WI38 (cell line): ENCODE data around the gene NEK8.
A peak's percentile ranks its signal among the peaks of the same experiment; 100 is the strongest.

Experiments
- H3K4me3 ChIP-seq: 2 replicates; pipeline ENCODE4 v1.5.1; 2011; ENCODE audit warnings: low read depth, mild to moderate bottlenecking, control low read depth, low read length
- TF ChIP-seq, protein P1 (sequence below): IDR thresholded peaks from 2 replicates; pipeline ENCODE4 v1.5.1; 2012; ENCODE audit warnings: low read depth, mild to moderate bottlenecking, control low read depth, low read length

NEK8 gene

DNA sequence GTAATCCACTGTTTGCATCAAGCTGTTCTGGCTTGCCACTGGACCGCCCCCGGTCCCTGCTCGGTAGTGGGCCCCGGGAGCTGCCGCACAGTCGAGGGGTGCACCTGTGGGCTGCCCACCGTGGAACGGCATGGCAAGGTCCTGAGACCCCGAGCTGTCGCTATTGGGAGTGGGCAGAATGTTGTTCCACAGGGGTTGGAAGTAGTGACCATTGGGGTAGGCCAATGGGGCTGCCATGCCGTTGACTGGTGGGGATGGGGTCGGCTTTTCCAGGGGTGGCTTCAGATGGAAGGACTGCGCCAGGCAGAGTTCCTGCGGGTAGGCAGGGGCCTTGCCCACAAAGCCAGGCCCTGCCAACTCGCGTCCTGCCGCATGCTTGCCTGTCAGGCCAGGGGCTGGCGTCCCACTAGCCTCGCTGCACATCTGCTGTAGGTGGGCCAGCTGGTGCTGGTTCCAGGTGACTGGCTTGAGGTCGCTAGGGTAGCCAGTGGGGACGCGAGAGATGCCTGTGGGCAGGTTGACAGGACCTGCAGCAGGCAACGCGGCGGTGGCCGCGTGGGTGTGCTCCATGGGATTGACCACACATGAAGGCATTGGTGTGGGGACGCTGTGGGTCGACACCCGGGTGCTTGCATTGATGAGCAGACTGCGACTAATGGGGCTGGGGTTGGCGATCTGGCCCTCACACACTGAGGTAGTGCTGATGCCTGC, 30.0 kb downstream of the NEK8 start:
- H3K4me3 ChIP-seq: no peak overlapping the region
- TF ChIP-seq, protein P1, sequence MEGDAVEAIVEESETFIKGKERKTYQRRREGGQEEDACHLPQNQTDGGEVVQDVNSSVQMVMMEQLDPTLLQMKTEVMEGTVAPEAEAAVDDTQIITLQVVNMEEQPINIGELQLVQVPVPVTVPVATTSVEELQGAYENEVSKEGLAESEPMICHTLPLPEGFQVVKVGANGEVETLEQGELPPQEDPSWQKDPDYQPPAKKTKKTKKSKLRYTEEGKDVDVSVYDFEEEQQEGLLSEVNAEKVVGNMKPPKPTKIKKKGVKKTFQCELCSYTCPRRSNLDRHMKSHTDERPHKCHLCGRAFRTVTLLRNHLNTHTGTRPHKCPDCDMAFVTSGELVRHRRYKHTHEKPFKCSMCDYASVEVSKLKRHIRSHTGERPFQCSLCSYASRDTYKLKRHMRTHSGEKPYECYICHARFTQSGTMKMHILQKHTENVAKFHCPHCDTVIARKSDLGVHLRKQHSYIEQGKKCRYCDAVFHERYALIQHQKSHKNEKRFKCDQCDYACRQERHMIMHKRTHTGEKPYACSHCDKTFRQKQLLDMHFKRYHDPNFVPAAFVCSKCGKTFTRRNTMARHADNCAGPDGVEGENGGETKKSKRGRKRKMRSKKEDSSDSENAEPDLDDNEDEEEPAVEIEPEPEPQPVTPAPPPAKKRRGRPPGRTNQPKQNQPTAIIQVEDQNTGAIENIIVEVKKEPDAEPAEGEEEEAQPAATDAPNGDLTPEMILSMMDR: no peak

DNA sequence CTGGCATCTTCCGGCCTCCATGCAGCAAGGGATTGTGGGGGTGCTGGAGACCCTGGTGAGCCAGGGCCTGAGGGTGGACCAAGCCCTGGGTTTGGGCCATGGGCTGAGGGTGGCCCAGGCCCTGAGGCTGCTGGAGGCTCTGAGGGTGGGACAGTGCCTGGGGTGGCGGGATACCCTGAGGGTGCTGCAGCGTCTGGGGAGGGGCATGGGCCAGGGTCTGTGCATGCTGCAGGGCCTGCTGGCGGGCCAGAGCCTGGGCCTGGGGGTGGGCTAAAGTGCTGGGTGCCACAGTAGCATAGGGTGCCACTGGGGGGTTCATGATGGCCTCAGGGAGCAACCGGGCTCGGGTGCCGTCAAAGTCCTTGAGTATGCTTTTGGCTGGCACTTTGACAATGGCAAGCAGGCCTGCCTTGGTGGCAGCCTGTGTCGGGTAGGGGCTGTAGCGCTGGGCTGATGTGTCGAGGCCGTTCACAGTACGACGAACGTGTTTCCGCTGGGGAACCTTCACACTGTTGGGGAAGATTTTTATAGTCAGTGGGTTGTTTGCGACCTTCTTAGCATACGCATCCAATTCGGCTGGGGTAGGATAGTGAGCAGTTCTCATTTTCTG, 30.8 kb downstream of the NEK8 start:
- TF ChIP-seq, protein P1: no peak
- H3K4me3 ChIP-seq: no peak overlapping the region

DNA sequence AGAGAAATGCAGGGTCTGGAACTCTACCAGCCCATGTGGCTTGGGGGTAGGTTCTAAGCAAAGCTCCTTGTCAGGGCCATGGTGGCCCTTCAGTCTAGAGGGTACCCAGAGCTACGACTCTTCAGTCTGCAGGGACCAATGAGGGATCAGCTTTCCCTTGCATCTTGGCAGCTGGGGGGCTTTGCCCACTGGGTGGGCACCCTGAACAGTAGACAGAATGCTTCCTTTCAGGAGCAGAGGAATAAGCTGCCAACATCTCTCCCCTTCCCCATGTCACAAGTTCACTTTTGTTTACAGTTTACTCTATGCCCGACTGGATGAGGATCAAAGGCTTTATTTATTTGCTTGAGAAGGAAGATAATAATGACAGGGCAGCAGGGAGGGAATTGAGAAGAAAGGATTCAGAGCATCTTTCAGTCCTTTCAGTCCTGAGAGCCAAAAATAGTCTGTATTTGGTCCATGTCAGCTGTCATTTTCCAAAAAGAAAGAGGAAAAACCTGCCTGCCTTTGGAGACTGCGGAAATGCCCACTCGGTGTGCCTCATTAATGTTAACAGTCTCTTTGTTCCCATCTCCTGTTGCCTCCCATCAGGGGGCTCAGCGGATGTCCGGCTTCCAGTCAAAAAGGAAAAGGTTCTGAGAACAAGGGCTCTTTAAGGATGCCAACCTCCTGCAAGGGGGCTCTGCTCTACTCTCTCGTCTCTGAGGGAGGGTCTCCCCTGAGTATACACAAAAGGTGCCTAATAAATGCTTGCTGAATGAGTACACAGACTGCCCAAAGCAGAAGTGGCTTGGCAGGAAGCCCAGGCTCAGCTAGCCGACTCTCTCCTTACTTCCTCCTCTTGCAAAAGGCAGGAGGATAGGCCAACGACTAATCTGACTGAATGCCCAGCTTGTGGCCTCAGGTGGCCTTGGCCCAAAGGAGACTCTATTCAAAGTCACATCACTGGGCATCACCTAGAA, 32.3 kb downstream of the NEK8 start:
- TF ChIP-seq, protein P1: no peak
- no peak overlapping the region for H3K4me3 ChIP-seq

DNA sequence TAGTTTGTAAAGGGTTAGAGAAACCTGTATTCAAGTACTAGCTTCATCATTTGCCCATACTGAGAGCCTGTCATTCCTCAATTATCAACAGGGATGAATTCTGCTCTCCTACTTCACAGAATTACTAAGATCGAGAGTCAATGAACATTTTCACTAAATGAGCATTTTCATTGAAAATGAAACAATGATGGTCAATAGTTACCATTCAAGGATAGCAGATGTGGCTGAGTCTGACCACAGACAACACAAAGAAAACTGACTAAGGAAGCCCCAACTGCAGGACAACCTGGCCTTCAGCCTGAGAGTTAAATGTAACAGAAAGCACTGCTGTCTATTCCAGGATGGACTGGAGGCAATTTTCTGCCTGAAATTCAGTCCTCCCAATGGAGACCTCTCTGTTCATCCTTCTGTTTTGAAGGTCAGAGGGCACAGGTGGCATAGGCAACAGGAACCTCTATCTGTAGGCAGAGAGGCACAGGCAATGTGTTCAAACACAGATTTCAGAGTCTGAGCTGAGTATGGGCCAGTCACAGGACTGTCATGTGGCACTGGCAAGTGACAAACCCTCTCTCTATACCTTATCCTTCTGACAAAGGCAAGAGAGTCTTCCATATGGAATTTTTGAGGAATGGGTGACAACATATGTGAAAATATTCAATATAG, 34.7 kb downstream of the NEK8 start:
- no peak overlapping the region for H3K4me3 ChIP-seq
- TF ChIP-seq, protein P1: no peak

DNA sequence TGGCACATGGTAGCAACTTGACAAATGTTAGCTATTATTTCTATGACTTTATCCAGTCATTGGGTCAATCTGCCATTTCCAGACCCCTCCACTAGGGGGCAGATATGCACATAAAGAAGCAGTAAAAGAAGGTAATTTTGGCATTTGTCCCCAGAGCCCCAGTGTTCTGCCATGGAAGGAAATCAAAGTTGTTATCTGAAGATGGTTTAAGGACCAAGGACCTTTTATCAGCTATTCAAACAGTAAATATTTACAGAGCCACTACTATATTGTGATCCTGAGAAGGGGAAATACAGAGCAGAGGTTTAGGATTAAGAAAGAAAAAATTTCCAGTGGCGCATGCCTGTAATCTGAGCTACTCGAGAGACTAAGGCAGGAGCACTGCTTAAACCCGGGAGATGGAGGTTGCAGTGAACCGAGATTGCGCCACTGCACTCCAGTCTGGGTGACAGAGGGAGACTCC, 35.2 kb downstream of the NEK8 start:
- no peak overlapping the region for H3K4me3 ChIP-seq
- TF ChIP-seq, protein P1: peak; percentile 69

DNA sequence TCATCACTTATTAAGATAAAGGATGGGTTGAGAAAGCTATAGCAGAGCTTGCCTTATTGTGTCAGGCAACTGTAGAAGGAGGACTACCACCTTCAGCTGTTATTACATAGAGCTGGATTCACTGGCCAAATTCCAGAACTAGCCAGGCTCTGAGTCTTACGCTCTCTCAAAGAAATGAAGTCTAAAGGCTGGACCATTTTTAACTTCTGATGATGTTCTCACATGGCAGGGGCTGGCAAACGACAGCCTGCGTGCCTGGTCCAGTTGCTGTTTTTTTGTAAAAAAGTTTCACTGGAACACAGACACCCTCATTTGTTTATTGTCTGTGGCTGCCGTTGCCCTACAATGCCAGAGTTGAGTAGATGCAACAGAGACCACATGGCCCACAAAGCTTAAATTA, 36.5 kb downstream of the NEK8 start:
- no peak overlapping the region for H3K4me3 ChIP-seq
- TF ChIP-seq, protein P1: no peak
